Suprapubic skin (tissue), 3 donors: Measurements from ENCODE around the gene RAB3GAP2.

Experiments
- CTCF ChIP-seq, 2 donors: fragments of 200-600 bp in 1 of 2; fragments of 450-650 bp in 1 of 2; sonication (generic) in 1 of 2; IDR thresholded peaks; one replicate each; pipeline ENCODE4 v1.5.1; 2016 to 2019; ENCODE audit warnings: antibody characterized with exemption in 2 of 2, mild to moderate bottlenecking in 1 of 2, moderate library complexity in 1 of 2
- POLR2A ChIP-seq, 2 donors: fragments of 450-650 bp; IDR thresholded peaks; one replicate each; pipeline ENCODE4 v1.6.1; 2017; ENCODE audit warnings: antibody characterized with exemption in 2 of 2, mild to moderate bottlenecking in 2 of 2, moderate library complexity in 2 of 2

DNA sequence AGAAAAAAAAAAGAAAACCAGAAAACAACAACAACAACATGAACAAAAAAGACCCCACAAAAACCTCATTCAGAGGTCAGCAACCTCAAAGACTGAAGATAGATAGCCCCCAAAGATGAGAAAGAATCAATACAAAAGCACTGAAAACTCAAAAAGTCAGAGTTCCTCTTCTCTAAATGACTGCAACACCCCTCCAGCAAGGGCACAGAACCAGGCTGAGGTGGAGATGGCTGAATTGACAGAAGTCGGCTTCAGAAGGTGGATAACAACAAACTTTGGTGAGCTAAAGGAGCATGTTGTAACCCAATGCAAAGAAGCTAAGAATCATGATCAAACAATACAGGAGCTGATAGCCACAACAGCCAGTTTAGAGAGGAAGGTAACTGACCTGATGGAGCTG, 17.0 kb downstream of the RAB3GAP2 start:
- TF ChIP-seq POLR2A (IDR thresholded peaks at IDR 0.05) (no peak), CTCF (IDR thresholded peaks at IDR 0.05) (no peak)
